CD4-positive, alpha-beta memory T cell (primary cell): Measurements from ENCODE around the gene ARSB. TPM values are rescaled to one million over a fixed set of nuclear protein-coding genes. Genes with fewer than 3 reads are reported as not detected.

Experiments
- CTCF ChIA-PET: fragments of 350-600 bp; sonication (Branson Sonifier 250); formaldehyde crosslinking; loops from one replicate; lab custom pipeline; 2021; ENCODE audit warnings: inconsistent platforms; ENCODE audit not compliant: partially characterized antibody; lab: Charles Lee
- POLR2A ChIA-PET: fragments of 350-600 bp; sonication (Branson Sonifier 250); formaldehyde crosslinking; loops from one replicate; lab custom pipeline; 2021; ENCODE audit not compliant: partially characterized antibody; lab: Charles Lee
- DNase-seq, 5 donors: peaks; one replicate each; pipeline versions ENCODE4 v3.0.0 to v3.0.0-alpha.2; 2020 to 2022; ENCODE audit warnings: mixed read lengths in 1 of 5
- H3K27ac ChIP-seq: one replicate; pipeline ENCODE4 v1.7.0; 2013; ENCODE audit warnings: low read depth, low read length
- H3K27me3 ChIP-seq: 2 replicates; pipeline ENCODE4 v1.7.0; 2013; ENCODE audit warnings: mild to moderate bottlenecking, low read length, moderate library complexity; ENCODE audit not compliant: insufficient read depth
- H3K36me3 ChIP-seq: 2 replicates; pipeline ENCODE4 v1.7.0; 2013; ENCODE audit warnings: mild to moderate bottlenecking, low read length, moderate library complexity; ENCODE audit not compliant: insufficient read depth
- H3K4me1 ChIP-seq: 2 replicates; pipeline ENCODE4 v1.7.0; 2013; ENCODE audit warnings: mild to moderate bottlenecking, low read length, moderate library complexity; ENCODE audit not compliant: insufficient read depth
- H3K4me3 ChIP-seq, 2 donors: one replicate each; pipeline ENCODE4 v1.7.0; 2013; ENCODE audit warnings: low read length in 2 of 2, mild to moderate bottlenecking in 1 of 2
- H3K9me3 ChIP-seq, 2 donors: one replicate each; pipeline ENCODE4 v1.7.0; 2013; ENCODE audit warnings: low read length in 2 of 2, control low read depth in 1 of 2; ENCODE audit not compliant: control insufficient read depth in 1 of 2
- H3K27ac Mint-ChIP-seq, 7 donors: one replicate each; pipeline ENCODE4 v1.8.0; 2020 to 2021; ENCODE audit warnings: mixed read lengths in 7 of 7, mild to moderate bottlenecking in 6 of 7, inconsistent platforms in 3 of 7, moderate library complexity in 3 of 7
- H3K27me3 Mint-ChIP-seq, 2 donors: one replicate each; pipeline ENCODE4 v1.8.0; 2020 to 2021; ENCODE audit warnings: mixed read lengths in 2 of 2
- H3K36me3 Mint-ChIP-seq, 2 donors: one replicate each; pipeline ENCODE4 v1.8.0; 2020 to 2021; ENCODE audit warnings: mixed read lengths in 2 of 2, inconsistent platforms in 1 of 2, mild to moderate bottlenecking in 1 of 2
- H3K4me1 Mint-ChIP-seq, 4 donors: one replicate each; pipeline ENCODE4 v1.8.0; 2020 to 2021; ENCODE audit warnings: mixed read lengths in 4 of 4, mild to moderate bottlenecking in 1 of 4
- H3K4me3 Mint-ChIP-seq, 8 donors: one replicate each; pipeline ENCODE4 v1.8.0; 2020 to 2021; ENCODE audit warnings: mixed read lengths in 8 of 8, mild to moderate bottlenecking in 7 of 8, moderate library complexity in 6 of 8, inconsistent platforms in 3 of 8
- H3K9me3 Mint-ChIP-seq, 8 donors: one replicate each; pipeline ENCODE4 v1.8.0; 2020 to 2021; ENCODE audit warnings: mixed read lengths in 8 of 8, mild to moderate bottlenecking in 5 of 8, inconsistent platforms in 3 of 8, moderate library complexity in 1 of 8
- intact Hi-C: fragments of 100-400 bp; cut with micrococcal nuclease; formaldehyde crosslinking; loops from one replicate; pipeline ENCODE4 v1.15.1; 2023
- polyA plus RNA-seq, 2 donors: library from polyadenylated mRNA; unstranded; fragments of 300-500 nt; fragmentation: Illumina TruSeq; gene quantifications; one replicate each; pipeline ENCODE4 v1.2.3, GENCODE V29; 2021
- total RNA-seq, 2 experiments: library from RNA; stranded (reverse); gene quantifications; one replicate each; pipeline ENCODE4 v1.2.3, GENCODE V29; 2021

Gene ARSB
- total and polyA plus RNA-seq, 4 experiments from 2014 or later = 4.2 to 5.8 (median 4.9) TPM

DNA sequence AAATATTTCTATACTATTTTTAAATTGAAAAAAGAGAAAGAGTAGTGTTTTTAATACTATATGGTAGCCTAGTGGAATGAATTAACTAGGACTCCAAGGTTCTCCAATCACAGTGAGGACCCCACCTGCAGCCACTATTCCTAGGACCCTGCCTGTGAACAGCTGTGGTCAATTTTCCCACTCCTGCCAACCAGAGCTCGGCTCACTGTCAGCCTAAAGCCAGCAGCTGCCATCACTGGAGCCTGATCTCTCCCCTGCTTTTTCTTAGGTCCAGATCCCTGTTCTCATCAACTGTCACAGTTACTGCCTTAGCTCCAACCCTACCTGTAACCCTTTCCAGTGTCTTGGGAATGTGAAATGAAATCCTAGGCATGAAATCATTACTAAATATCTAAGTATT, 25.3 kb downstream of the ARSB start:
- H3K4me1 Mint-ChIP-seq = no peaks in the 10 kb centered on the region
- Histone ChIP-seq H3K27me3 (no peaks in the 10 kb centered on the region), H3K4me3 (no peak overlapping the region), H3K4me1 (no peaks in the 10 kb centered on the region), H3K36me3 (no peaks in the 10 kb centered on the region), H3K27ac (no peak overlapping the region), H3K9me3 (no peaks in the 10 kb centered on the region)
- no peak overlapping the region for H3K27ac Mint-ChIP-seq
- no peak for DNase-seq
- CTCF ChIA-PET = no interaction called here
- POLR2A ChIA-PET = no interaction called here
- no peaks in the 10 kb centered on the region for H3K9me3 Mint-ChIP-seq
- peaks cover 27 to 45% of the 10 kb centered on the region in 2 donors for H3K36me3 Mint-ChIP-seq
- no peak overlapping the region for H3K4me3 Mint-ChIP-seq
- no peaks in the 10 kb centered on the region for H3K27me3 Mint-ChIP-seq
- intact Hi-C loops = no loop called here

DNA sequence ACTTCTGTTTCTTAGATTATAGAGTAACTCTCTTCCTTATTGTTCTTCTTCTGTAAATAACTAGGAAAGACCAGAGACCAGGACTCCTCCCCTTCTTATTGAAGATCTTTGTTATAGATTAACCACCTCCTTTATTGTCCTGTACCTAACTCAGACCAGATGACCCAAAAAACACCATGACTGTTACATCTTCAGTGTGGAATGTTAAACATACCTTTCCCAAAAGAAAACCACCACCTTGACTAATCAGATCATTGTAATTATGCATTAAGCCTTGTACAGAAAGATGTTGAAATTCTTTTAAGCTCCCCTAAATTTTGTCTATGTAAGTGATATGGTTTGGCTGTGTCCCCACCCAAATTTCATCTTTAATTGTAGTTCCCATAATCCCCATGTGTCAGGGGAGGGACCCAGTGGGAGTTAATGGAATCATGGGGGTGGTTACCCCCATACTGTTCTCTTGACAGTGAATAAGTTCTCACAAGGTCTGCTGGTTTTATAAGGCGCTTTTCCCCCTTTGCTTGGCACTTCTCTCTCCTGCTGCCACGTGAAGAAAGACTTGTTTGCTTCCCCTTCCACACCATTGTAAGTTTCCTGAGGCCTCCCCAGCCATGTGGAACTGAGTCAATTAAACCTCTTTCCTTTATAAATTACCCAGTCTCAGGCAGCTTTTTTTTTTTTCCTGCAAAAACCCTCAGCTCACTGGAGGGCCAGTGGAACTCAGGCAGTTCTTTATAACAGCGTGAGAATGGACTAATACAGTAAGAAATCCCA, 26.3 kb downstream of the ARSB start:
- DNase-seq = no peak
- Histone ChIP-seq H3K4me1 (no peaks in the 10 kb centered on the region), H3K9me3 (no peaks in the 10 kb centered on the region), H3K4me3 (no peak overlapping the region), H3K27me3 (no peaks in the 10 kb centered on the region), H3K36me3 (no peaks in the 10 kb centered on the region), H3K27ac (no peak overlapping the region)
- peak overlapping the region in 1 of 8 donors; percentile 30 for H3K4me3 Mint-ChIP-seq
- no peaks in the 10 kb centered on the region for H3K9me3 Mint-ChIP-seq
- no peaks in the 10 kb centered on the region for H3K4me1 Mint-ChIP-seq
- H3K27ac Mint-ChIP-seq = peak overlapping the region in 2 of 7 donors; percentile 22
- peaks cover 19 to 41% of the 10 kb centered on the region in 2 donors for H3K36me3 Mint-ChIP-seq
- no peaks in the 10 kb centered on the region for H3K27me3 Mint-ChIP-seq
- ChIA-PET POLR2A (no interaction called here), CTCF (no interaction called here)
- intact Hi-C loops = no loop called here

DNA sequence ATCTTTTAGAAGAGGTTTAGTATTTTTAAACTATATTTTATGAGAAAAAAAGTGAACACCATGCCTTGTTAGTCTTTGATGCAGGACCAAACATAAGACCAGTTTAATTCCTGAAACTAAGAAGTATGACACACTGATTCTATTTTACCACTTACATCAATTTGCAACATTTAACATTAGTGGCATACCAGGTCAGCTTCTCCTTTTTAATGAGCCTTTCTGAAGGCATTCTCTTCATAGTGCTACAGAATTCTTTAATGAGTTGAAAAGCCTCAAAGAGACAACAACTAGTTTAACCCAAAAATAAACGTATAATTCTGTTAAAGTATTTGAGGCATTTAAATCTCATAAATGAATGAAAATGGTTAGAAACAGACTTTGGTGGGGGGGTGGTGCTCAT, 28.2 kb downstream of the ARSB start:
- H3K4me3 ChIP-seq = no peak overlapping the region
- H3K4me1 ChIP-seq = no peaks in the 10 kb centered on the region
- H3K27ac ChIP-seq = no peak overlapping the region
- no peaks in the 10 kb centered on the region for H3K9me3 ChIP-seq
- ChIA-PET POLR2A (no interaction called here), CTCF (no interaction called here)
- no peaks in the 10 kb centered on the region for H3K9me3 Mint-ChIP-seq
- H3K36me3 Mint-ChIP-seq = peaks cover 11 to 33% of the 10 kb centered on the region in 2 donors
- no peaks in the 10 kb centered on the region for H3K27me3 ChIP-seq
- H3K27ac Mint-ChIP-seq = no peak overlapping the region
- no peaks in the 10 kb centered on the region for H3K27me3 Mint-ChIP-seq
- H3K36me3 ChIP-seq = no peaks in the 10 kb centered on the region
- no peak for DNase-seq
- H3K4me1 Mint-ChIP-seq = no peaks in the 10 kb centered on the region
- H3K4me3 Mint-ChIP-seq = no peak overlapping the region
- intact Hi-C loops = no loop called here

DNA sequence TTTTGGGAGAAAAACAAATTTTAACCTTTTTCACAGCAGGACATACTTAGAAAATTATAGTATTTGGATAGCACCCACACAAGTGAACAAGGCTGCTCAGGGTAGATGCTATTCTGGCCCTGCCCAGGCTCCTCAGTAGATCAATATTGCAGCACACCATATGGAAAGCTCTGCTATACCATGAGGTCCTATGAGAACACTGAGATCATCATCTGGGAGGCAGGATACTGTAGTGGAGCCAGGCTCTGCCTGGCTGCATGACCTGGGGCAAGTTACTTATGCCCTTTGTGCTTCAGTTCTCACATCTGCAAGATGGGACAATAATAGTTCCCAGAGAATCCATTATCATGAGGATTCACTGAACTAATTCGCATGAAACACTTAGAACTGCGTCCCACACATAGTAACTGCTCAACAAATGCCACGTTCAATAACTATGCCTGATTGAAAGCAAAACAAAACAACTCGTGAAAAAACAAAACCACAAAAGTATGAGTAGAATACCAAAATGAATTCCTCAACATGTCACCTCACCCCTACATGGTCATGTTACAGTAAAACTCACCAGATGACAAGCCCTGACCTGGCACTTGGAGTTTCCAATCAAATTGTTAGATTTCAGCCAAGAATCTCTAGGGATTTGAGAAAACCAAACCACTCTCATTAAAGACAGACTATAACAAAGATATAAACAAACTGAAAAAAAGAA, 31.9 kb downstream of the ARSB start:
- Mint-ChIP-seq H3K4me1 (no peaks in the 10 kb centered on the region), H3K4me3 (no peak overlapping the region), H3K27ac (no peak overlapping the region), H3K9me3 (no peaks in the 10 kb centered on the region), H3K27me3 (no peaks in the 10 kb centered on the region), H3K36me3 (peaks cover 6 to 28% of the 10 kb centered on the region in 2 donors)
- Histone ChIP-seq H3K9me3 (no peaks in the 10 kb centered on the region), H3K27ac (no peak overlapping the region), H3K4me1 (no peaks in the 10 kb centered on the region), H3K4me3 (no peak overlapping the region), H3K36me3 (no peaks in the 10 kb centered on the region), H3K27me3 (no peaks in the 10 kb centered on the region)
- DNase-seq = no peak
- ChIA-PET POLR2A (no interaction called here), CTCF (no interaction called here)
- intact Hi-C loops = no loop called here

DNA sequence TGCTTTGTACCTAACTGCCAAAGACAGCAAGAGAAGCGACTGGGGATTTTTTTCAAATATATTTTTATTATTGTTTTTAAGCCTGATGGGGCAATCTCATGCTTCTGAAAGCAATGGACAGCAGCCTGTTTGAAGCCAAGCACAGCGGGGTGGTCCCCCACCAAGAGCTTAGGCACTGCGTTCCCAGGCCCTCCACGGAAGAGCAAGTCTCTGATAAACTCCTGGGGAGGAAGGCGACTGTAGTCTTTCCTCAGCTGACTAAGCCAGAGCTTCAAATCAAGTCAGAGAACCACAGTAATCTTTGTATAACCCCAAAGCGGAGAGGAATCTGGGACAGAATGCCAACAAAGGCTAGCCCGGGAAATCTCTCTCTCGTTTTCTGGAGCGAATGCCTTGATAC, 54.4 kb downstream of the ARSB start:
- Mint-ChIP-seq H3K27me3 (no peaks in the 10 kb centered on the region), H3K27ac (no peak overlapping the region), H3K36me3 (peaks cover 3 to 12% of the 10 kb centered on the region in 2 donors), H3K9me3 (no peaks in the 10 kb centered on the region), H3K4me1 (no peaks in the 10 kb centered on the region), H3K4me3 (no peak overlapping the region)
- no peak overlapping the region for H3K27ac ChIP-seq
- no peak for DNase-seq
- POLR2A ChIA-PET = no interaction called here
- no peaks in the 10 kb centered on the region for H3K4me1 ChIP-seq
- CTCF ChIA-PET = no interaction called here
- H3K4me3 ChIP-seq = no peak overlapping the region
- H3K36me3 ChIP-seq = no peaks in the 10 kb centered on the region
- H3K9me3 ChIP-seq = no peaks in the 10 kb centered on the region
- intact Hi-C loops = no loop called here
- no peaks in the 10 kb centered on the region for H3K27me3 ChIP-seq

DNA sequence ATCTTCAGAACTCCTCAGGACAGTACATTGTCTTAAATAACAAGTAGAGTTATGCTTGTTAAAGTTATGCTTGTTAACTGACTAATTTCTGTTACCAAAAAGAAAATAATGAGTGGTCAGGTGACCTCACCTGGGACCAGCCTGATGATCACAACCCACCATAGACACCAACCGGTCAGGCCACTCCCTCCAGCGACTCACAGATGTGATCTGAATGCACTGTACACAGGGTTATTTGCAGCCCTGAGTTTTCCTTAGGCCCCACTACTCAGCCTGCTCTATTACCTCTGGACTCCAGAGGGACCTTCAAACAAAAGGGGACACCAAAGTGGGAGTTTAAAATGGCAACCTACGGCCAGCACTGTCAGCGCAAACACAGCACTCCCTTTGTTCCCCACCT, 55.3 kb downstream of the ARSB start:
- Histone ChIP-seq H3K9me3 (no peaks in the 10 kb centered on the region), H3K36me3 (no peaks in the 10 kb centered on the region), H3K27ac (no peak overlapping the region), H3K4me3 (no peak overlapping the region), H3K27me3 (no peaks in the 10 kb centered on the region), H3K4me1 (no peaks in the 10 kb centered on the region)
- Mint-ChIP-seq H3K36me3 (peaks cover 3 to 12% of the 10 kb centered on the region in 2 donors), H3K4me1 (no peaks in the 10 kb centered on the region), H3K4me3 (no peak overlapping the region), H3K27me3 (no peaks in the 10 kb centered on the region), H3K27ac (no peak overlapping the region), H3K9me3 (no peaks in the 10 kb centered on the region)
- no peak for DNase-seq
- intact Hi-C loops = no loop called here
- POLR2A ChIA-PET = no interaction called here
- CTCF ChIA-PET = no interaction called here

DNA sequence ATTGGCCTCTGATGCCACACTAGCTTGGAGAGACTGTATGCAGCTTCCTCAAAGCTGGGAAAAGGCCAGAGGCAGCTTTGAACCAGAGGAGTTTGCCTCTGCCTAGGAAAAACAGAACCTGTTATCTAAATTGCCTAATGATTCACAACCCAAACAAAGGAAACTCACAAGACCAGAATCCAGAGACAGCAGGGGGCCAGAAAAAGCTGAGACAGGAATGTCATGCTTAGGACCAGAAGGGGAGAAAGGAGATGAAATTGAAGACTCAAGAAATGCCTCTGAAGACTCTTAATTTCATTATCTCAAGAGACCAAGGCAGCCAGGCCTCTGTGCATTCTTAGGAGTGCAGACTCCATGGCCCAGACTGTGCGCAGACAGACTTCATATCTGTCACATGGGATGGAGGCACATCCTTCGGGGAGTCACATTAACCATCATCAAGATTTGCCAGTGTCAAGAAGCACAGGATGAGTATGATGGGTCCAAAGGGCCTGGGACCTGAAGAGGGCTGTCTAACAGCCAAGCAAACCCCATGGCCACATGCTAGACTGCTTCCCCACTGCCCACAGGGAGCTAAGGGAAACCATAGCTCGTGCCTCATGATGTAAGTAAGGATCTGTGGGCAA, 57.3 kb downstream of the ARSB start:
- no peak overlapping the region for H3K4me3 Mint-ChIP-seq
- no peak overlapping the region for H3K27ac ChIP-seq
- DNase-seq = no peak
- H3K4me3 ChIP-seq = no peak overlapping the region
- intact Hi-C loops = no loop called here
- peaks cover 5 to 15% of the 10 kb centered on the region in 2 donors for H3K36me3 Mint-ChIP-seq
- ChIA-PET POLR2A (no interaction called here), CTCF (interaction anchor here (1.3 kb wide), 1 partner anchor 11 kb away, joined by 3 read pairs; no protein-coding TSS in a partner anchor)
- H3K27me3 ChIP-seq = no peaks in the 10 kb centered on the region
- H3K4me1 Mint-ChIP-seq = no peaks in the 10 kb centered on the region
- no peaks in the 10 kb centered on the region for H3K27me3 Mint-ChIP-seq
- H3K4me1 ChIP-seq = no peaks in the 10 kb centered on the region
- no peaks in the 10 kb centered on the region for H3K9me3 Mint-ChIP-seq
- H3K36me3 ChIP-seq = no peaks in the 10 kb centered on the region
- H3K9me3 ChIP-seq = no peaks in the 10 kb centered on the region
- H3K27ac Mint-ChIP-seq = peak overlapping the region in 1 of 7 donors; percentile 53
